Skeletal muscle cell (primary cell): ENCODE measurements around the gene ATP9A.
"Not testable (repeated sequence)": the region's sequence is repeated elsewhere in the genome, so short reads cannot be mapped to it uniquely, and the experiment has no call there.

Experiments used
- DNase-seq: peaks from one replicate; pipeline ENCODE4 v3.0.0-alpha.2; 2010; ENCODE audit warnings: low read depth
- H3K4me3 ChIP-seq: 2 replicates; pipeline ENCODE4 v1.5.1; 2011; ENCODE audit warnings: low read depth, mild to moderate bottlenecking, control low read depth, low read length, moderate library complexity

The ATP9A gene

GRCh38 chr20:51734876-51735720, 33.1 kb downstream of the ATP9A start:
- DNase-seq: no peak
- H3K4me3 ChIP-seq: no peak overlapping the region

DNA sequence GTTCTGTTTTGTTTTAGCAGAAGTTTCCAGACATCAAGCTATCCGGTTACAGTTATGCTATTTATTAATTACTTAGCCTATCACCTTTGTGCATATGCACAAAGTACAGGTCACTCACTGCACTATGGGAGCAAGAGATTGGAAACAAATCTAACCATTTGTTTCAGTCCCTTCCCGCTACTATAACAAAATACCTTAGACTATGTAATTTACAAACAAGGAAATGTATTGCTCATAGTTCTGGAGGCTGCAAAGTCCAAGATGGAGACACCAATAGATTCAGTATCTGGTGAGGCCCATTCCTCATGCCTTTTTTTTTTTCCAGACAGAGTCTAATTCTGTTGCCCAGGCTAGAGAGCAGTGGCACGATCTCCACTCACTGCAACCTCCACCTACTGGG, 35.1 kb downstream of the ATP9A start:
- no peak for DNase-seq
- H3K4me3 ChIP-seq: no peak overlapping the region

DNA sequence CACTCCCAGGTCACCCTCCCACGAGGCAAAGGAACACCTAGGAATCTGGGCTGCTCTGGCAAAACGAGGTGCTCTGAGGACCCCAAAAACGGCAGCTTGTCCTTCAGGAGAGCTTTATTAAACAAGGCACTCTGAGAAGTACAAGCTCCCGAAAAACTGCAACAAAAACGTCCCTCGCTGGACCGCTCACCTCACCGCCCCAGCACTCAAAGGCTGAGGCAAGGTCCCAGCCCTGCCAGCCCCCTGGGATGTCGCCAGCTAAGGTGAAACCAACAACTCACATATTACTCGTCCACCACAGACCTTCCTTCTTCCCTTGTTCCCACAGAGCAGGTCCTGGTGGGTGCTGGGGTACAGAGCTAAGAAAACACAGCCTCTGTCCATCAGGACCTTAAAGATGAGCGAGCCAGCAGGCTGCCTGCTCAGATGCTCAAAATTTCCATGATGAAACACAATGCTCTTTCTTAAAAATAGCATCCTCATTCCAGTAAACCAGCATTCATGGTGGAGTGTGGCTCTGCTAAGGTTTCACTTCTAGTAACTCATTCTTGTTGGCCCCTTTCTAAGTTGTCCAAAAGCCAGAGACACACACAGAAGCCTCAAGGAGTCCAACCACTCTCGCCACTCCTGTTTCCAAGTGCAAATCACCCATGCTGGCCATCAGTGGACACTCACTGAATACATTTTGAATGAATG, 35.9 kb downstream of the ATP9A start:
- H3K4me3 ChIP-seq: peak overlapping the region; percentile 7

DNA sequence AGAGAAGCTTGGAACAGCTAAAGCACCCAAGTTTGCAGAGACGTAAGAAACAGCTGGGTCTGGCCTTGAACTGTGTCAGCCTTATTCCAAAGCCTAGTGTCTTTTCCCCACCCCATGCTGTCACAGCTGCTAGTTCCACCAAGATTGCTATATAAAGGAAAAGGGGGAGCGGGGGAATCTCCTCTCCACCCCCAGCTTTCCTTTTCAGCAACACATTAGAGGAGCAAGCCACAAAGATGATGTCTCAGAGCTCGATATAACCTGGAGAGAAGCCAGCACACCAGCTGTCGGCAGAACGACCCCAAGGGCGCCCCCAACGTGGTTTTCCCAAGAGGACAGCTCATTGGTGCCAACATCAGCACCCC, 36.5 kb downstream of the ATP9A start:
- DNase-seq: no peak
- no peak overlapping the region for H3K4me3 ChIP-seq

More for the DNA sequence above, 35.9 kb downstream of the ATP9A start:
- DNase-seq: no peak

DNA sequence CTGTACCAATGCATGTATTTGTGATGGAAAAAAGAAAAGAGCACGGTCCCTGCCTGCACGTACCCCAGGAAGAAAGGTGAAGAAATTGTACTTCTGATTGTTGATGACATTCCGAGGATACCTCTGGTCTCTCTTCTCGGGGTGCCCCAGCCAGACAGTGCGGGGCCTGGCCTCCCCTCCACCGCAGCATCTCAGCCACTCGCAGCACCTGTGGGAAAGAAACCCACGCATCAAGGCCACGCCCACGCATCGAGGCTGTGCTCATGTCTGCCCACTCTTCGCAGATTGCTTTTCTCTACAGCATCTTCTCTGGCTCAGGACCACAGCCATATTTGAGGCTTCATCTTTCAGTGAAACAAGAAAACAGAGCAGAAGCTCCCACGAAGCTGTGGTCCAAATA, 38.4 kb downstream of the ATP9A start:
- no peak overlapping the region for H3K4me3 ChIP-seq

DNA sequence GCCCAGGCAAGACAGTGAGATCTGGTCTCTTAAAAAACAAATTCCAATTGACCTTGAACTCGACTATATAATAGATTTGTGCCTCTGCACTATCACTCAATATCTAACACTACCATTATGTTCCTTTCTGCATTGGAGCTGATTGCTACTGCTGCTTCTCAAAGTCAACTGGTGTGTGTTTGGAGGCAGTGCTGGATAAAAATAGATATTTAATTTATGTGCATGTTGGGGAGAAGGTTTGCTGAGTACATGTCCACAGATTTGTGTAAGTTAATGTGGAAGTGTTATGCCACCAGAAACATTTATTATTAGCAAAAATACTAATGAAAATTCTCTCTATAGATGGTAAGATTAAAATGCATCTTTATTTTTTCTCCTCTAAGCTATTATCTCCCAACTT, 39.5 kb downstream of the ATP9A start:
- DNase-seq: no peak
- no peak overlapping the region for H3K4me3 ChIP-seq

More for the DNA sequence above, 38.4 kb downstream of the ATP9A start:
- no peak for DNase-seq

DNA sequence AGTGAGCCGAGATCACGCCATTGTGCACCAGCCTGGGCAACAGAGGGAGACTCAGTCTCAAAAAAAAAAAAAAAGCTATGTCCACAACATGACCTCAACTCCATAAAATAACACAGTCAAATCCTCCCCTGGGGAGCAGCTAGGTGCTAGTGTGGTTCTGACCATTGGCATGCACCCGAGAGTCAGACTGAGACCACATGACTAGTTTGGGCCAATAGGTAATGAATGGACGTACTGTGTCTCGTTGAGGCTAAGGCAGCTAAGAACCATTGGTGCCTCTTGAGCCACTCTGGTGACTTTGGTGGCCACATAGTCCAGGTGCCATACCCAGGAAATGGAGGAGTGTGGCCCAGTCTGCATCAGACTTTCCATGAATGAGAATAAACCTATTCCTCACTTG, 40.3 kb downstream of the ATP9A start:
- no peak overlapping the region for H3K4me3 ChIP-seq
- DNase-seq: no peak

DNA sequence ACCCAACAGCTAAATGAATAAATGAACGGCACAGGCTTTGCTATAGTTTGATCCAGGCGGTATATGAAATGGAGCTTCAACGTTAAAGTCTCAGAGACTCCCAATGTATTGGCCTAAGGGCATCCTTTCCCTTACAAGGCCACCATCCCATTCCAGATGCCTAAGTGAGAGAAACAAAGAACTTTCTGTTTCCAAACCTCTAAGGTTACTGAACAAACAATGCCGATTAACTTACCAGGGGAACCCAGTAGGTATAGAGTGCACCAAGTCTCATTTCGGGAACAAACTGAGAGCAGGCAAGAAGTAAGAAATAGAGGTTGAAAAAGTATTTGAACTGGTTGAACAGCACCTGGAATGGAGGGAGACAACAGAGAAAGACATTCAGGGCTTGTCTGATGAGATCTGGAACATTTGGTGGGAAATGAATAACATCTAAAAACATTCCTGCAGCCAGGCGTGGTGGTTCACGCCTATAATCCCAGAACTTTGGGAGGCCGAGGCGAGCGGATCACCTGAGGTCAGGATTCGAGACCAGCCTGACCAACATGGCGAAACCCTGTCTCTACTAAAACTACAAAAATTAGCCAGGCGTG, 42.5 kb downstream of the ATP9A start:
- no peak overlapping the region for H3K4me3 ChIP-seq
- no peak for DNase-seq

GRCh38 chr20:51723026-51723425, 45.2 kb downstream of the ATP9A start:
- not testable (repeated sequence) for DNase-seq, H3K4me3 ChIP-seq

DNA sequence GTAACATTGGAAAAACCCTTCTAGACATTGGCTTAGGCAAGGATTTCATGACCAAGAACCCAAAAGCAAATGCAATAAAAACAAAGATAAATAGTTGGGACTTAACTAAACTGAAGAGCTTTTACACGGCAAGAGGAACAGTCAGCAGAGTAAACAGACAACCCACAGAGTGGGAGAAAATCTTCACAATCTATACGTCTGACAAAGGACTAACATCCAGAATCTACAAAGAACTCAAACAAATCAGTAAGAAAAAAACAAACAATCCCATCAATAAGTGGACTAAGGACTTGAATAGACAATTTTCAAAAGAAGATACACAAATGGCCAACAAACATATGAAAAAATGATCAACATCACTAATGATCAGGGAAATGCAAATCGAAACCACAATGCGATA, 45.9 kb downstream of the ATP9A start:
- not testable (repeated sequence) for H3K4me3 ChIP-seq, DNase-seq

DNA sequence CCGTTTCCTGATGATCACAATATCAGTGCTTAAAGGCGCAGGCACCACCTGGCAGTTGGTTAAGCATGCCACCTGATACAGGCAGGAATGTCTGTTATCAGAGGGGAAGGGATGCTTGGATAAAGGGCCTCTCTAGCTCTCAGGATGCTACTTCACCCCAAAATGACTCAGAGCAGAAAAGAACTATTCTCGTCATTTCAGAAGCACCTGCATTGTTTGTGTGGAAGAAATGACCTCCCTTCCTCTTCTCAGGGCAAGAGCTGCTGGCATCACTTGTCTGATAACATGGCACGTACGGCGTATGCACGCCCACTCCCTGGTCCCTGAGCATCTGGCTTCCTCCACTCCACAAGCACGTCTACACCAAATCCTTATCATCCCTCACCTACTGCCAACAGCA, 47.3 kb downstream of the ATP9A start:
- H3K4me3 ChIP-seq: no peak overlapping the region
- DNase-seq: no peak

- no peak overlapping the region for H3K4me3 ChIP-seq
- DNase-seq: no peak
Observed at GRCh38 chr20:51720384-51720783, 47.8 kb downstream of the ATP9A start.

DNA sequence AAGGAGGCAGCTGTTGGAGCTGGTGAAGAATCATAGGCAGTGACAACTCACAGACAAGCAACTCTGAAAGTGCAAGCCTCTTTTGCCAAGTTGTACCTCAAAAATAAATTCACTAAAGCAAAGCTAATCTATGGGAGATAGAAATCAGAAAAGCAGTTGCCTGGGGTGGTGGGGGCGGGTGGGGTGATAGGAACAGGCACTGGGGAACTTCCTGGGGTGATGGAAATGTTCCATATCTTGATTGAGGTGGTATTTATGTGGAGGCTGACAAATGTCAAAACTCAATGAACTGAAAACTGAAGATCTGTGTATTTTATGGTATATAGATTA, 52.4 kb downstream of the ATP9A start:
- DNase-seq: no peak
- no peak overlapping the region for H3K4me3 ChIP-seq

GRCh38 chr20:51715163-51715855, 52.9 kb downstream of the ATP9A start:
- DNase-seq: no peak
- no peak overlapping the region for H3K4me3 ChIP-seq

DNA sequence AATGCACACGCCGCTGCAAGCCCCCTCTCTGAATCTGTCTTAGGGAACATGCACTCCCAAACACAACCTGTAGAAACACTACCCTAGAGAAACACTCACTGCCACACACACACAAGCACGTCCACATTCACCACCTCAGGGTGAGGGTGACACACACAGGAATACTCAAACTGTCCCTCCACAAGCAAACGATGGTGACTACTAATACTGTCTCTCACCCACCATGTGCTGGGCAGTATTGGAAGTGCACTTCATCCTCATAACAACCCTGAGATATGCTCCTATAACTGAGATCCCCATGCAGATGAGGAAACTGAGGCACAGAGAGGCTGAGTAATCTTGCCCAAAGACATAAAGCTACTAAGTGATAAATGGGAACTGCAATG, 55.0 kb downstream of the ATP9A start:
- no peak for DNase-seq
- no peak overlapping the region for H3K4me3 ChIP-seq

DNA sequence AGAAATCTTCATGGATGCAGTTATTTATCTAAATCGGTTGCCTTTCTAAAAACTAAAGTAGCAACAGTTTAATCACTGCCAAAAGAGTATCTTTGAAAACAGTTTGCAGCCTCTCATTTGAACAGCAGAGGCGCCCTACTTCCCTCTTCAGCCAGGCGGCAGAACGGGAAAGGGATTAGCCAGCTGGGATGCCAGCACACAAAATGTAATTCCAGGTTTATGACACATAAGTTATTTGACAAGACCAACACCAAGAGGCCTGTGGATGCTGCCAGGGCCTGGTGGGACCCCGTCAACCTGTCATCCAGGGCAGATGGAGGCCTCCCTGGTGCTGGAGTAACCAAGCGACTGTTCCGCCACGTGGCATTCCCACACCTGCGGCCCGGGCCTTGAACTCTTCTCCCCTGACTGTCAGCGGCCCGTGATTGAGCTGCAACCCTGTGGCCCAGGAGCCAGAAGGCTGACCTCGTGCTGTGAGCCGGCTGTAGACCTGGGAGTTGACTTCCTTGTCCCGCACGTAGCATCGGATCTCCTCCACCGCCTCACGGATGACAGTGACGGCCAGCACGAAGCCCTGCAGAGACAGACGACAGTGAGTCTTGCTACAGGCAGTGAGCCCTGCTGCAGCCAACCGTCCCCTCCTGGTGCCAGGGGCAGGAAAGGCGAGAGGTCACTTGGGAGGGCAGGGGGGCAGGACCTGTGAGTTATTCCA, 55.5 kb downstream of the ATP9A start:
- DNase-seq: no peak
- H3K4me3 ChIP-seq: no peak overlapping the region

GRCh38 chr20:51711426-51711825, 56.8 kb downstream of the ATP9A start:
- H3K4me3 ChIP-seq: no peak overlapping the region
- DNase-seq: no peak

DNA sequence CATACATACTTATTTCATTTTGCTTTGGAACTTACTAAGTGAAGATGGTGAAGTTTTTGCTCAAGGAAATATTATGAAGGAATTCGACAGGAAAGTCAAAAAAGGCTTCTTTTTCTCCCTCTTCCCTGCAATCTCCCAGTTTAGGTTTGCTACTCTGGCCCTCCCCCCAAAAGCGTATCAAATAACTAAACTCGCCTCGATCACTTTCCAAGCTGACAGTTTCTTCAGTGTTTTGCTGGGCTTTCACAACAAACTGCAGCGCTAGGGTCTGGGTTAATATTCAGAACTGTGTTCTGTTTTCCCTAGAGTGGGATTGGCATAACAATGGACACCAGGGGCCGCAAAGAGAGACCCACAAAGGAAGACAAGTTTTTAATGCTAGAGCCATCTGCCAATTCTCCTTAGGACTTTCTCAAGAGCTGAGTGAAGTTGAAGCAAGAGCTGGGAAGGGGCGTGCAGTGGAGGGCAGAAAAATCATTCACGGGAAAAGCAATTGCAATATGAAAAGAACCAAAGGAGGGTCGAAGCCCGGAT, 57.8 kb downstream of the ATP9A start:
- DNase-seq: no peak
- no peak overlapping the region for H3K4me3 ChIP-seq

GRCh38 chr20:51705400-51705799, 62.8 kb downstream of the ATP9A start:
- no peak for DNase-seq
- no peak overlapping the region for H3K4me3 ChIP-seq
